ENCODE measurements around the gene DLG2. TPM values are rescaled to one million over a fixed set of nuclear protein-coding genes. Genes with fewer than 3 reads are reported as not detected.

DLG2 gene
- total and polyA plus RNA-seq, 12 donors: 1.0 to 14.8 (median 7.4) TPM

DNA sequence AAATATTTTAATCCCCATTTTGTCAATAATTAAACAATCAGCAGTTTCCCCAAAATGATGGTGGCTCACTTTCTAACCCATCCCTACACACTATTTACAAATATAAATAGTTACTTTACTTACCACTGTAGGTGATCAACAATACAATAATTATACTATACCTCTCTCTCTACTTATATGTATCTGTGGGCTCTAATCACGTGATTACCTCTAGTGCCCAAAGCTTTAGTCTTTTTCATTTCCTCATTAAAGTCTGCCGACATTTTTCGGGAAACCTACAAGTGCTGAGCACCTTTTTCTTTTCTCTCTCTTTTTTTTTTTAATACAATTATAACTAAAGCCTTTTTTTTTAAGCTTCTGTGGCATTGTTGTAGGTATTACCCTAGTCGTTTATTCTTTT, 23.9 kb downstream of the DLG2 start:
- Histone ChIP-seq H3K4me3 (no peak overlapping the region), H3K27me3 (no peaks in the 10 kb centered on the region), H3K27ac (no peak overlapping the region), H3K9me3 (peaks cover 0 to 18% (median 4%) of the 10 kb centered on the region in 11 donors), H3K4me1 (peaks cover 0 to 5% (median 0%) of the 10 kb centered on the region in 9 donors), H3K36me3 (no peaks in the 10 kb centered on the region)
- 87 to 94% methylated on average over 4 of the region's 4 CpGs for WGBS, 2 donors
- no peak for ATAC-seq
- intact Hi-C loops (cut with DNase I): no loop called here
- TF ChIP-seq, protein P1, sequence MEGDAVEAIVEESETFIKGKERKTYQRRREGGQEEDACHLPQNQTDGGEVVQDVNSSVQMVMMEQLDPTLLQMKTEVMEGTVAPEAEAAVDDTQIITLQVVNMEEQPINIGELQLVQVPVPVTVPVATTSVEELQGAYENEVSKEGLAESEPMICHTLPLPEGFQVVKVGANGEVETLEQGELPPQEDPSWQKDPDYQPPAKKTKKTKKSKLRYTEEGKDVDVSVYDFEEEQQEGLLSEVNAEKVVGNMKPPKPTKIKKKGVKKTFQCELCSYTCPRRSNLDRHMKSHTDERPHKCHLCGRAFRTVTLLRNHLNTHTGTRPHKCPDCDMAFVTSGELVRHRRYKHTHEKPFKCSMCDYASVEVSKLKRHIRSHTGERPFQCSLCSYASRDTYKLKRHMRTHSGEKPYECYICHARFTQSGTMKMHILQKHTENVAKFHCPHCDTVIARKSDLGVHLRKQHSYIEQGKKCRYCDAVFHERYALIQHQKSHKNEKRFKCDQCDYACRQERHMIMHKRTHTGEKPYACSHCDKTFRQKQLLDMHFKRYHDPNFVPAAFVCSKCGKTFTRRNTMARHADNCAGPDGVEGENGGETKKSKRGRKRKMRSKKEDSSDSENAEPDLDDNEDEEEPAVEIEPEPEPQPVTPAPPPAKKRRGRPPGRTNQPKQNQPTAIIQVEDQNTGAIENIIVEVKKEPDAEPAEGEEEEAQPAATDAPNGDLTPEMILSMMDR (IDR thresholded peaks at IDR 0.05): no peak
- DNase-seq: no peak

DNA sequence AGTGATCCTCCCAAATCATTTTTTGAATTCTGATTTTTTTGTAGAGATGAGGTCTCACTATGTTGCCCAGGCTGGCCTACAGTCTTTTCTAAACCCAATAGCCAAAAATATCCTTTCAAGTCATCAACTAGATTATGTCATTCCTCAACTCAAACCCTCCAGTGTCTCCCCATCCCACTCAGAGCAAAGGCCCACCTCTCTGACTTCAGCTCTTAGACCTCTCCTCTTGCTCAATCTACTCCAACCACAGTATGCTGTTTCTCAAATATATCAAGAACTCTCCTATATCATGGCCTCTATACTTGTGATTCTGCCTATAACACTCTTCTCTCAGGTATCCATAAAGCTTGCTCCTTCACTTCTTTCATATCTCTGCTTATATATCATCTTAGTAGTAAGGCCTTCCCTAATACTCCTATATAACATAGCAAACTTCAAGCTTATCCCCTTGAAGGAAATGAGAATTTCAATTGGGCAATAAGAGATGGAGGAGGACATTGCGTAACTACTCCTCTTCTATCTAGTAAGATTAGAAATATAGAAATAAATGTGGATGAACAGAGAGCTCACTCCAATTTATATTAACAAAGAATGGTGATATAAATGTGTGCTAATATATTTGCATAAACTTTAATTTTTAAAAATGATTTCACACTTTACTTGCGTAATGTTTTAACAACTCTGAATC, 24.5 kb downstream of the DLG2 start:
- peaks cover 0 to 5% (median 0%) of the 10 kb centered on the region in 9 donors for H3K4me1 ChIP-seq
- ATAC-seq (no peak), DNase-seq (no peak)
- WGBS, 2 donors: 94 to 96% methylated on average over 2 of the region's 2 CpGs
- intact Hi-C loops (cut with DNase I): no loop called here
- no peaks in the 10 kb centered on the region for H3K27me3 ChIP-seq
- peaks cover 0 to 14% (median 4%) of the 10 kb centered on the region in 11 donors for H3K9me3 ChIP-seq
- no peak overlapping the region for H3K4me3 ChIP-seq
- H3K27ac ChIP-seq: no peak overlapping the region
- TF ChIP-seq, protein P1 (IDR thresholded peaks at IDR 0.05): no peak
- no peaks in the 10 kb centered on the region for H3K36me3 ChIP-seq

DNA sequence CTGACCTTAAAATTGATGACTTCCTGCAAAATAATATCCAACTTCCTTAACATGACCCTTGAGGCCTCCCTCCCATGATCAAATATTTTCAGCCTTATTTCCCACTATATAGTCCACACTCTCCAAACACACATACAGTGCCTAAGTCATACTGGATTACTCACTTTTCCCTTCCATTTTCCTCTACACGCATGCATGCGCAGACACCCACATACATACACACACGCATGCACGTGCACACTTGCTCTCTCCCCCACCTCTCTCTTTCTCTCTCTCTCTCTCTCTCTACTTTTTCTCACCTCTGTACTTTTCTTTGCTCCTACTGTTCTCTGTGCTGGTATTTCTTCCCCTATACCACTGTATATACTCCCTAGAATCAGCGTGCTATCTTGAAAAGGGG, 28.1 kb downstream of the DLG2 start:
- intact Hi-C loops (cut with DNase I): loop anchor here in 7 of 10 donors (5.0 to 10.0 kb wide), 4 partner anchors 226 to 814 kb away; no protein-coding TSS in a partner anchor
- H3K36me3 ChIP-seq: no peaks in the 10 kb centered on the region
- WGBS, 2 donors: 71% methylated on average over 5 of the region's 5 CpGs
- peaks cover 0 to 5% (median 0%) of the 10 kb centered on the region in 9 donors for H3K4me1 ChIP-seq
- no peaks in the 10 kb centered on the region for H3K9me3 ChIP-seq
- H3K27ac ChIP-seq: no peak overlapping the region
- DNase-seq: no peak
- H3K4me3 ChIP-seq: no peak overlapping the region
- H3K27me3 ChIP-seq: no peaks in the 10 kb centered on the region
- ATAC-seq: no peak
- TF ChIP-seq, protein P1 (IDR thresholded peaks at IDR 0.05): no peak

DNA sequence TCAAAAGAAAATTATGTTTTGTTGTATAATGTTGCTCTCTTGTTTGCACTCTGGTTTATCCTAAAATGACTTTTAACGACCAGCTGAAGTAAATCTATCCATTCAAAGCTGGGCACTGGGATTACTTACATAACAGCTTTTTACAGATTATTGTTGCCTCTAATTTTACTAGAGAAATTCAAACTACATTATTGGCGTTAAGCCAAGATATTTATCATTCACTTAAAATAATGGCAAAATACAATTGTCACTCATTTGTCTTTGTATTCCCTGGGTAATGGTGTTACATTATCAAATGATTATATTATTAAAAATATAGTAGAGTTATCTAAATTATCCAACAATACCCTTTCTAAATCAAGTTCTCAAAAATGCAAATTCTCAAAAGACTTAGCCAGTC, 30.3 kb downstream of the DLG2 start:
- no peaks in the 10 kb centered on the region for H3K36me3 ChIP-seq
- intact Hi-C loops (cut with DNase I): loop anchor here in 7 of 10 donors (5.0 to 10.0 kb wide), 4 partner anchors 228 to 812 kb away; no protein-coding TSS in a partner anchor
- H3K9me3 ChIP-seq: no peaks in the 10 kb centered on the region
- no peak for DNase-seq
- TF ChIP-seq, protein P1 (IDR thresholded peaks at IDR 0.05): no peak
- no peaks in the 10 kb centered on the region for H3K4me1 ChIP-seq
- no peaks in the 10 kb centered on the region for H3K27me3 ChIP-seq
- no peak overlapping the region for H3K4me3 ChIP-seq
- 80 to 84% methylated on average over 2 of the region's 2 CpGs for WGBS, 2 donors
- no peak for ATAC-seq
- H3K27ac ChIP-seq: no peak overlapping the region

Measured in heart right ventricle (tissue), 16 donors.